Measurements from ENCODE around the gene MIA.
A peak's percentile ranks its signal among the peaks of the same experiment; 100 is the strongest.
"Not testable (repeated sequence)": the region's sequence is repeated elsewhere in the genome, so short reads cannot be mapped to it uniquely, and the experiment has no call there.

Gene MIA

DNA sequence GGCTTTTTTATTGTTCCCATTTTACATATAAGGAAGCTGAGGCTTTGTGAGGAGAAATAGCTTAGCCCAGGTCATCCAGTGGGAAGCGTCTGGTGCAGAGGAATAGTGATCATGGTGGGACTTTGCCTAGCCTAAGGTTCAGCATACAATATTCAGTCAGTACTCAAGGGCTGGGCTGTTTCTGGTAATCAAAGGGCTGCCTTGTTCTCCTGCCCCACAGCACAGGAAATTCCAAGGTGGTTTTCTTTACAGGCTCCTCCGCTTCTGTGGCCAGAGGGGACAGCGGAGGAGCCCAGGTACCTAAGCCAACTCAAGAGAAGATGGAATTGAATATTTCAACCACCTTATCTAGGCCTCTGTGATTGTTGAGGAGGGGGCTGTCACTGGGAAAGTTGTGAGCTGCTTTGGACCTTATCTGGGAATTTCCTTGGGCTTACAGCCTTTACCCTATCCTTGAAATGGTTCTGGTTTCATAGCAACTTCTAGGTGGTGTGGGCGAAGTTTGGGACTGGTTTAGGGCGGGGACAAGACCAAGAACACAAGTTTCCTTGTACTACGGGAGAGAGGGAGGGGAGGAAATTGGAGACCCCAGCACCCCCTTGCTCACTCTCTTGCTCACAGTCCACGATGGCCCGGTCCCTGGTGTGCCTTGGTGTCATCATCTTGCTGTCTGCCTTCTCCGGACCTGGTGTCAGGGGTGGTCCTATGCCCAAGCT is at the start of gene MIA:
Gene MIA (plus strand): TSS at position 606 of the 716 bp plus-strand sequence. CDS start 22 bp downstream, at position 628.
- peak; percentile 43 for DNase-seq (ENCODE audit: low read depth, low spot score)

DNA sequence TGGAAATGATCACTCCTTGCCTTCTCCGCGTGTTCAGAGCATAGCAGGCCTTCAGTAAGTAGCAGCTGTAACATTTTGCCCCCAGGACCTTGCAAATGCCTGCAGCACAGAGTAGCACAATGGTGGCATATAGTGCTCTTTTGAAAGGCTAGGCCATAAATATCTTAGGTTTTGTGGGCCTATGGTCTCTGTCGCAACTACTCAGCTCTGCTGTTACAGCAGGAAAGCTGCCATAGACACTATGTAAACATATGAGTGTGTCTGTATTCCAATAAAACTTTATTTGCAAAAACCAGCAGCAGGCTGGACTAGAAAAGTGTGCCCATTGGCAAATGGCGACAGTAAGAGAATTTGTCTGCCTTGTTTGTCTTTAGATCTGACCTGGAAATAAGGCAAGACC is 49.0 kb upstream of the MIA start:
- no peak for DNase-seq (ENCODE audit: low read depth, low spot score)

DNA sequence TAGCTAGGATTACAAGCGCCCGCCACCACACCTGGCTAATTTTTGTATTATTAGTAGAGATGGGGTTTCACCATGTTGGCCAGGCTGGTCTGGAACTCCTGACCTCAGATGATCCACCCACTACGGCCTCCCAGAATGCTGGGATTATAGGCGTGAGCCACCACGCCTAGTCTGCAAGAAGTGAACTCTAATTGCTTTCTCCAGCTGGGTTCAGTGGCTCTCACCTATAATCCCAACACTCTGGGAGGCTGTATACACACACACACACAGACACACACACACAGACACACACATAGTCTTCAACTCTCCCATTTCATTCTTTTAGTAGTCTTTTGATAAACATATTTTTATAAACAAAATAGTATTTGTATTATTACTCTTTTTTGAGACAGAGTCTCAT is 45.3 kb upstream of the MIA start:
- not testable (repeated sequence) for DNase-seq (ENCODE audit: low read depth, low spot score)

DNA sequence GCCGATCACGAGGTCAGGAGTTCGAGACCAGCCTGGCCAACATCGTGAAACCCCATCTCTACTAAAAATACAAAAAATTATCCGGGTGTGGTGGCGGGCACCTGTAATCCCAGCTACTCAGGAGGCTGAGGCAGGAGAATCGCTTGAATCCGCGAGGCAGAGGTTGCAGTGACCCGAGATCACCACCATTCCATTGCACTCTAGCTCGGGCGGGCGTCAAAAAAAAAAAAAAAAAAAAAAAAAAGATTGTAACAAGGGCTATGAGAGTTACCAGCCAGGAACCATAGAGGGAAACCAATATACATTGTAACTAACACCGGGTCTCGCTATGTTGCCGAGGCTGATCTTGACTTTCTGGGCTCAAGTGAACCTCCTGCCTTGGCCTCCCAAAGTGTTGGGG is 43.0 kb upstream of the MIA start:
- not testable (repeated sequence) for DNase-seq (ENCODE audit: low read depth, low spot score)

DNA sequence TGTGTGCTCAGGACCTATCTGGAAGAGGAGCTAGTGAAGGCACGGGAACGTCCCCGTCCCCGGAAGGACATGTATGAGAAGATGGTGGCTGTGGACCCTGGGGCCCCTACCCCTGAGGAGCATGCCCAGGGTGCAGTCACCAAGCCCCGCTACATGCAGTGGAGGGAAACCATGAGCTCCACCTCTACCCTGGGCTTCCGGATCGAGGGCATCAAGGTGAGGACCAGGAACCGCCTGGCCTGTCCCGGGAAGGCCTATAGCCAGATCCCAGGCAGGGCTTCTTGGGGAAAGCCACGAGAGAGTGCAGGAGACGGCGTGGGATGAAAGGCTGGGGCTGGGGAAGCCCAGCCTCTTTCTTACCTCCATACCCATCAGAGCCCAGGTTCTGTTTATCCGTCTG is 42.2 kb upstream of the MIA start:
- no peak for DNase-seq (ENCODE audit: low read depth, low spot score)

DNA sequence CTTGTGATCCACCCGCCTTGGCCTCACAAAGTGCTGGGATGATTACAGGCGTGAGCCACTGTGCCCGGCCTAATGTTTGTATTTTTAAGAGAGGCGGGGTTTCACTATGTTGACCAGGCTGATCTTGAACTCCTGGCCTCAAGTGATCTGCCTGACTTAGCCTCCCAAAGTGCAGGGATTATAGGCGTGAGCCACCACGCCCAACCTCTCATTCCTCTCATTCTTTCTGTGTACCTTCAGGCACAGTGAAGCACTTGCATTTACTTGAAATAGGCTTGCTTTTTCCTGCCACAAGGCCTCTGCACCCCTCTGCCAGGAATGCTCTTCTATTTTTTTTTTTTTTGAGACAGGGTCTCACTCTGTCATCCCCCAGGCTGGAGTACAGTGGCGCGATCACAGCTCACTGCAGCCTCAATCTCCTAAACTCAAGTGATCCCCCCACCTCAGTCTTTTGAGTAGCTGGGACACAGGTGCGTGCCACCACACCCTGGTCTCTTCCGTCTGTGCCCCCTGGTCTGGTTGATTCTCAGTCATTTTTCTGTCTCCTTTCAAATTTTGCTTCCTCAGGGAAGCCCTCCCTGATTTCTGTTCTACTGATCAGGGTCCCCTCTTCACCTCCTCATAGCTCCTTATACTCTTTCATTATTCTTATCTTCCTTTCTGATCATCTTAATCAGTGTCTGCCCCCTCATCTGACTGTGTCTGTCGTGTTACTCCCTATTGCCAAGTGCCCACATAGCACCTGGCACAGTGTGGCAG is 40.1 kb upstream of the MIA start:
- DNase-seq (ENCODE audit: low read depth, low spot score): peak; percentile 31

DNA sequence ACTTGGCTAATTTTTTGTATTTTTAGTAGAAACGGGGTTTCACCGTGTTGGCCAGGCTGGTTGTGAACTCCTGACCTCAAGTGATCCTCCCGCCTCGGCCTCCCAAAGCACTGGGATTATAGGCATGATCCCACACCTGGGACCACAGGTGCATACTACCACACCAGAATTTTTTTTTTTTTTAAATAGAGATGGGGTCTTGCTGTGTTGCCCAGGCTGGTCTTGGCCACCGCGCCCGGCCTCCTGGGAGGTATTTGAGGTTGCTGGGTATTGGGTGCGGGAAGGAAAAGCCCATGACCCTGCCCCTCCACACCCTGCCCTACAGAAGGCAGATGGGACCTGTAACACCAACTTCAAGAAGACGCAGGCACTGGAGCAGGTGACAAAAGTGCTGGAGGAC is 38.7 kb upstream of the MIA start:
- DNase-seq (ENCODE audit: low read depth, low spot score): no peak

DNA sequence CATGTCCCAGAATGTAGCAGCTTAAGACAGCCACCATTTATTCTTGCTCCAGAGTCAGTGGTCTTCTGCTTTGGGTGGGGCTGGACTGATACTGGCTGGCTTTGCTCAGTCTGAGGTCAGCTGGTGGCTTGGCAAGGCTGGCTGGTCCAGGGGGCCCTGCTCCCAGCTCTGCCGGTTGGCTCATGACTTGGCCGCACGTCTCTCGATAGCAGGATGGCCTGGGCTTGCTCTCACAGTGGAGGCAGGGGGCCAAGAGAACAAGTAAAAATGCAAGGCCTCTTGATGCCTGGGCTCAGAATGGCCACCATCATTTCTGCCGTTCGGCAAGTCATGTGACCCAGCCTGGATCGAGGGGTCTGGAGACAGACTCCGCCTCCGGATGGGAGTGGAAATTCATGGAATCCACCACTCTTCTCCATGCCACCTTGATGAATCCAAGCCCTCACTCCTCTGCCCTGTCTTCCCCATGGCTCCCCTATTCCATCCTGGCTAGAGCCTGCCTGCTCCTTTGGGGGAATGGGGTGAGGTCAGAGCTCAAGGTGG is 38.1 kb upstream of the MIA start:
- no peak for DNase-seq (ENCODE audit: low read depth, low spot score)

DNA sequence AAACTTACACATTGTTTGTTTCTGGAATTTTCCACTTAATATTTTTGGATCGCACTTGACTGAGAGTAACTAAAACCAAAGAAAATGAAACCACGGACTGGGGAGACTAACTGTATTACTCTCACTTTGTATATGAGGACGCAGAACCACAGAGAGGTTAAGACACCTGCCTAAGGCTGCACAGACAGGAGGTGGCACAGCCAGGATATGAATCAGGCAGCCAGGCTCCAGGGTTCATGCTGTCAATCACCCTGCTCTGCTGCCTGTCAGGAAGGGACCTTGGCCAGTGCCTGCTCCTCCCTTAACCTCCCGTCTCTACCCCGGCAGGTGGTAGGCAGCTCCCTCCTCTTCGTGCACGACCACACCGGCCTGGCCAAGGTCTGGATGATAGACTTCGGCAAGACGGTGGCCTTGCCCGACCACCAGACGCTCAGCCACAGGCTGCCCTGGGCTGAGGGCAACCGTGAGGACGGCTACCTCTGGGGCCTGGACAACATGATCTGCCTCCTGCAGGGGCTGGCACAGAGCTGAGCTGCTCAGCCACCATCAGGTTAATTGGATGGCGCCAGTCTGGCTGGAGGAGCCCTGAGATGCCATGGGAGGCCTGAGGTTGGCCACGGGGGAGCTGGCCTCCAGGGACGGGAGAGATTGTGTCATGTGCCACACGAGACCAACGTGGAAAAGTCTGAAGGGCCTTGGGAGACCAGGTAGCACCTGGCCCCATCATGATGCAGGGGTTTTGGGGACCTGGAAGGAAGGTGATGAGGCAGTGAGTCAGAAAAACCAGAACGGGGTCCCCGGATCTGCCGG is 36.1 kb upstream of the MIA start:
- no peak for DNase-seq (ENCODE audit: low read depth, low spot score)

DNA sequence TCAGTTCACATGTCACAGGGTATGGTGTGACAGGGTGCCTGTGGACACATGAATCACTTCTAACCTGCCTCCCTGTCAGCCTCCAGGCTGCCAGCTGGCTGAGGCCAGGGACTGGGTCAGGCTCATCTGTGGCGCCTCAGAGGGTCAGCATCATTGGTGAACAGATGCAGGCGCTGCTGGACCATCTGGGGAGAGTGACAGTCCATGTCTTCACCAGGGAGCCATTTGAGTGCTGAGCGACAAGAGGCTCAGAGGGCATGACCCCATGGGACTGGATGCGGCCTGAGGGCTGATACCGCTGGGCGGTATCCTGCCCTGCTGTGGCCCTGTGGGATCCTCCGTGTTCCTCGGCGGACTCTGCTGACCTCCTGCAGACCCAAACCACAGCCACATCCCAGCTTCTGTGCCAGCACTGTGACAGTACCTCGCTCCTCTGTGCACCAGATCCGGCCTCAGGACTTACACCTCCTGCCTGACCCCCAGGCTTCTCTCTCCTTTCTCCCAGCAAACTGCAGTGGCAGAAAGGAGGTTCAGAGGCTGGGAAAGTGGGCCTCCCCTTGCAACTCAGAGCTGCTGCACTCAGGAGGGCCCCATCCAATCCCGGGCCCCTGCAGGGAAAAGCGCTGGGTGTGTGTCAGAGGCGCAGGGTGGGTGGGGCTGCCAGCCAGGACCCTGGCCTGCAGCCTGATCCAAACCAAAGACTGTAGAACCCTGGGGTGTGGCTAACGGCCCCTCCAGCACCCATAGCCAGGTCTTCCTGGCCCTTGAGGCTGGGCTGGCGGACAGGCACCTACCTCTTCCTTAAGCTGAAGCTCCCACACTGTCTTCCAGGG is 35.2 kb upstream of the MIA start:
- peak; percentile 37 for DNase-seq (ENCODE audit: low read depth, low spot score)

DNA sequence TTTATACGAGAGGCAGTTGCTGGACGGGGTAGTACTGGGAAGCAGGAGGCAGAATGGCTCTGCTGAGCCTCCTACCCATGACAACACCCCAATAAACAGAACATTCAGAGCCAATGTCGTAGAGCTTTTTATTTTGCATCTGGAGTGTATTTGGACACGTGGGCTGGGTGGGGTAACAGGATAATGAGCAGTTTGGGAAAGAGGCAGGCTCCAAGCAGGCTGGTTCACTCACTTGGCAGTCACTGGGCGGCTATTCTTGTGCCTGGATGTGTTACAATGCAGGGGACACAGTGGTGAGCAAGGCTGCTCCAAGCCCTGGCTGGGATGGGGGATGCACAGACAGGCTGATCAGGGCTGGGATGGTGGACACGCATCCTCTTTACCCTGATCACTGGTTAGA is 34.6 kb upstream of the MIA start:
- no peak for DNase-seq (ENCODE audit: low read depth, low spot score)

DNA sequence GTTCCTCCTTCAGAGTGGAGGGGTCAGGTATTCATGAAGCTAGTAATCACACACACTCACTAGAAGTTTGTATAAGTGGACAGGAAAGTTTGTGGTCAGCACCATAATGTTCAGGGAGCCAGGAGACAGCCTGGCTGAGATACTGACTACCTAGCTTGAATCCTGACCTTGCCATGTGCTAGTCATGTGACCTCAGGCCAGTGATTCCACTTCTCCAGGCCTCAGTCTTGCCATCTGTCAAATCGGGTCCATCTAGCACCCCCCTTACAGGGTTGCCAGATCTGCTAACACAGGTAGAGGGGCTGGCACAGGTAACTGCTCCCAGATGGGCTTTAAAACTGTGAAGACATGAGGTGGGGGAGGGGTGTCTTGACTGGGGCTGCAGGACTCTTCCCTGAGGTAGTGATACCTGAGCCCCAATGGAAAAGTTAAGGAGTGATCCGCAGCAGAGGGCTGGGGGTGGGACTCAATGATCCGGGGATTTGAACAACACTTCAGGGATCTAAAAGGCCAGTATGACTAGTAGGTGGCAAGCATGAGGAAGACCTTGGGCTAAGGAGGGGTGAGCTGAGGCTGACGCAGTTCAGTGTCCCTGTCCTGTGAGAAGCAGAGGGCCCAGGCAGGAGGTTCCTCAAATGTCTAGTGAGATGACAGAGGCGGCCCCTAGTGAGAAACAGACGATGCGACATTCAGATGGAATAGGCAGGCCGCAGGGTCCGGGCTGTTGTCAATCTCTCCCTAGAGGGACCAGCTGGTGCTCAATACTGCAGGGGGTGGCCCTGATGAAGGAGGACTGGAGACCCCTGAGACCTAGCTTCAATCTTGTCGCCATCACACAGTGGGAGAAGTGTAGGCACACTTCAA is 33.6 kb upstream of the MIA start:
- no peak for DNase-seq (ENCODE audit: low read depth, low spot score)

DNA sequence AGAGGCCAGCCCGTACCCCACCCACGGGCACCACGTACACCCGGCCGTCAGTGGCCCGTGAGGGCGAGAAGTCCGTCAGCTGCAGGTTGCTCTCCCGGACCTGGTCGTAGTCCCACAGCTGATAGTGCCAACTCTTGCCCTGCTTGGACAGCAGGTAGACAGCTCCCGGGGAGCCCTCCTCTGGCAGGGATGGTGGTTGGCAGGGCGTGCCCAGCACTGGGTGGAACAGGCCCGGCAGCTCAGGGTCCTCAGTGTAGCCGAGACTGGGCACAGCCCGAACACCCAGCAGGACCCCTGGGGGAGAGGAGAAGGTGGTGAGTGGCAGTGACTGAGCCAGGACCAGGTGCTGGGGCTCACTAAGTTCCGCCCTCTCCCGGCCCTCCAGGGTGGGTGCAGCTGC is 32.8 kb upstream of the MIA start:
- no peak for DNase-seq (ENCODE audit: low read depth, low spot score)

DNA sequence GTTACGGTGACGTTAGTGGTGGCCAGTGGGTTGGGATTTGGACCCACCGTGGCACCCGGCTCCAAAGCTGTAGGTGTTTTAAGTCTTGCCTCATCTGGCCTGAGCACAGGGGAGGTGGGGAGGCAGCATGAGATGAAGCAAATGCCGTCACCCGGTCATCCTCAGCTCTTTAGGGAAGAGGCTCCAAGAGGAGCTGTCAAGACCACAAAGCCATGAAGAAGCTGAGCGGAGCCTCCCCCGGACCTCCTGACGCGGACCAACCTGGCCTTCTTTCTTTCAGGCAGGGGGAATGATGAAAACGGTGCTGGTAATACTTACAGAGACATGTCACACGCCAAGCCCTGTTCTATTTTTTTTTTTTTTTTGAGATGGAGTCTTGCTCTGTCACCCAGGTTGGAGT is 32.4 kb upstream of the MIA start:
- no peak for DNase-seq (ENCODE audit: low read depth, low spot score)

DNA sequence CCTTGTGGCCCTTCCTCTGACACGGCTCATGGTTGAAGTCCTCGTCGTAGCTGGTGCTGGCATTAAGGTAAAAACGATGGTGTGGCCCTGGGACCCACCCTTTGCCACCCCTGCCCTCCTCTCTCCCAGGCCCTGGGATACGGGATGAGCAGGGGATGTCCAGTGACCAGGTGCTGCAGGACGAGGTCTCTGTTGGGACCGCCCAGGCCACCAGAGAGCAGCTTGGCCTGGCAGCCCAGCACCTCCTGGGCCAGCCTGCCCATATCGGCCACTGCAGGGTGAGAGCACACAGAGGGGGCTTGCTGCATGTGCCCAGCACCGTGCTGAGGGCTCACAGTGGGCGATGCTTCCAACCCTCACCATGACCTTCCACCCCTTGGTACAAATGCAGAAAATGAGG is 31.4 kb upstream of the MIA start:
- DNase-seq (ENCODE audit: low read depth, low spot score): no peak

DNA sequence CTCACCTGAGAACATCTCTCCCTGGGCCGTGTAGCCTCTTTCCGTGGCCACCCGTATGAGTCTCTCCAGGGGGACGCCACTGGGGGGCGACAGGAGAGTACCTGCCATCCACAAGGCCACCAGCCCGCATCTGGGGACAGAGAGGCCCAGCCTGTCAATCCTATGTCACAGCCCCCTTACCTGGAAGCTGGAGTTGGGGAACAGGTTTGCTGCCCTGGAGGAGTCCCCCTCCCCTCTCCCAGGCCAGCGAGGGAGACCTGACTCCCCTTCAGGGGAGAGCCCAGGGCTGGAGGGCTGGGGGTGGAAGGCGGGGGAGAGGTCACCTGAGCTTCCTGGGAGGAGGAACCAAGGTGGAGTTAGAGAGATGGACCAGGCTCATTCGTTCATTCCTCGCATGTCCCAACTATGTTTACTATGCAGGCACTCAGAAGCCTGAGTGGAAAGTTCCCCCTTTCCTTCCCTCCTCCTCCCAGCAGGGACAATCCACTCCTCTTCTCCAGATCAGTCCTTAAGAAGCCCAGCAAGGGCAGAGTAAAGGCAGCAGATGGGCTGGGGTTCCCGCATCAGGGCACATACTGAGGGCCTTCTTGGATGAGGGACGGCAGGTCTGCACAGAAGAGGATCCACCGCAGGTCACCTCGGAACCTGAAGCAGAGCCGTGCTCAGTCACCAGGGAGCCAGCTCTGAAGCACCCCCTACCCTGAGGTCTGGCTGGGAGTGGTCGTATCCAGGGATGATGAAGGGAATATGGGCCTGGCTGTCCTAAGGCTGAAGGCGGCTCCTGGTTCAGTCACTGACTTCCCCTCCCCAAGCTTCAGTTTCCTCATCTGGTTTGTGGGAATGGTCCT is 30.5 kb upstream of the MIA start:
- peak; percentile 69 for DNase-seq (ENCODE audit: low read depth, low spot score)

DNA sequence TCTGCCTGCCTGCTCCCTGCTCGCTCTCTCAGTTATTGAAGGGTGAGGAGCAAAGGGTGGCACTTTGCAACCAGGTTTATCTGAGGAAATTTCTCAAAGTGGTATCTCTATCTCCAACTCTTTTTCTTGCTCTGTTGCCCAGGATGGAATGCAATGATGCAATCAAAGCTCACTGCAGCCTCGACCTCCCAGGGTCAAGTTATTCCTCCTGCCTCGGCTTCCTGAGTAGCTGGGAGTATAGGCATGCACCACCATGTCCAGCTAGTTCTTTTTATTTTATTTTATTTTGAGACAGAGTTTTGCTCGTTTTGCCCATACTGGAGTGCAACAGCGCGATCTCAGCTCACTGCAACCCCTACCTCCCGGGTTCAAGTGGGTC is 29.9 kb upstream of the MIA start:
- DNase-seq (ENCODE audit: low read depth, low spot score): peak; percentile 23

DNA sequence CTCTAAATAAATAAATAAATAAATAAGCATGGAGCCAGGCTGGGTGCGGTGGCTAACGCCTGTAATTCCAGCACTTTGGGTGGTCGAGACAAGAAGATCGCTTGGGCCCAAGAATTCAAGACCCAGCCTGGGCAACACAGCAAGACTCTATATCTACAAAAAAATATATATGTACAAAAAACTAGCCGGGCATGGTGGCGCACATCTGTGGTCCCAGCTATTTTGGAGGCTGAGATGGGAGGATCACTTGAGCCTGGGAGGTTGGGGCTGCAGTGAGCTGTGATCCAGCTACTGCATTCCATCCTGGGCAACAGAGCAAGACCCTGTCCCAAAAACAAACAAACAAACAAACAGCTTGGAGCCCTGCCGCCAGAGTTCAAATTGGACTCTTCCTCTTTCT is 27.8 kb upstream of the MIA start:
- DNase-seq (ENCODE audit: low read depth, low spot score): no peak
